ENCODE measurements around the gene CCDC60. TPM values are rescaled to one million over a fixed set of nuclear protein-coding genes. Genes with fewer than 3 reads are reported as not detected.

Gene CCDC60
- total RNA-seq, 5 donors from 2014 or later (not counting 1 experiment from before 2014, with no cell fraction given) = not detected

DNA sequence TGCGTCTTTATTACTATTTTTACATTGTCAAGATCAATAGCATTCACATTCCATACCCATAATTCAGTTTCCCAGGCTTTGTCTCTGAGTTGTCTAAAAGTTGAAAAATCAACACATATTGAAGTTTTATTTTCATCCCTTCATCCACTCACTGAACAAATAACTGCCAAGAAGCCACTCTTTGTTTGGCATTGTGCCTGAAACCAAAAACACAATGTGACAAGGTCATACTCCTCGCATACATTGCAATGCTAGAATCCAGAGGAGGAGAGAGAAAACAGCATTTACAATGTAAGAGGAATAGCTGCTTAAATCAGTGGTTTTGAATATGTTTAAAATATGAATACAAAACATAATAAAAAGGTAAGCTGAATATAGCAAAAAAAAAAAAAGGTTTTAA lies 71.8 kb downstream of the CCDC60 start:
- Mint-ChIP-seq H3K9me3 (peaks cover 0 to 3% (median 0%) of the 10 kb centered on the region in 3 donors), H3K27ac (no peak overlapping the region), H3K4me3 (no peak overlapping the region), H3K4me1 (no peaks in the 10 kb centered on the region), H3K36me3 (no peaks in the 10 kb centered on the region), H3K27me3 (peaks cover 8 to 9% of the 10 kb centered on the region in 2 donors)
- no peak for ATAC-seq (replicated peaks in 1 of 4)
- Histone ChIP-seq H3K36me3 (ENCODE audit: control insufficient read depth in 2 of 2, extremely low read depth in 1 of 2, insufficient read depth in 1 of 2, low read length in 1 of 2) (no peaks in the 10 kb centered on the region), H3K4me1 (ENCODE audit: control insufficient read depth in 1 of 2, extremely low read depth in 1 of 2, insufficient read depth in 2 of 2, low read length in 2 of 2) (no peaks in the 10 kb centered on the region), H3K4me3 (ENCODE audit: control insufficient read depth in 1 of 2, extremely low read depth in 1 of 2, low read length in 1 of 2) (no peak overlapping the region), H3K9me3 (no peaks in the 10 kb centered on the region), H3K27ac (ENCODE audit: low read length) (no peak overlapping the region), H3K27me3 (replicated peaks in 1 of 2; ENCODE audit: control insufficient read depth in 2 of 2, extremely low read depth in 1 of 2, insufficient read depth in 2 of 2, low read length in 1 of 2) (peaks cover 0 to 4% of the 10 kb centered on the region in 2 experiments)
- DNase-seq = no peak
- CTCF ChIA-PET = interaction anchor here in 1 of 2 donors (0.5 kb wide), 1 partner anchor 1148 kb away, joined by 3 read pairs; no protein-coding TSS in a partner anchor
- POLR2A ChIA-PET = no interaction called here
- no CpG with 5 or more reads among the region's 2 CpGs for WGBS (ENCODE audit: insufficient coverage)

DNA sequence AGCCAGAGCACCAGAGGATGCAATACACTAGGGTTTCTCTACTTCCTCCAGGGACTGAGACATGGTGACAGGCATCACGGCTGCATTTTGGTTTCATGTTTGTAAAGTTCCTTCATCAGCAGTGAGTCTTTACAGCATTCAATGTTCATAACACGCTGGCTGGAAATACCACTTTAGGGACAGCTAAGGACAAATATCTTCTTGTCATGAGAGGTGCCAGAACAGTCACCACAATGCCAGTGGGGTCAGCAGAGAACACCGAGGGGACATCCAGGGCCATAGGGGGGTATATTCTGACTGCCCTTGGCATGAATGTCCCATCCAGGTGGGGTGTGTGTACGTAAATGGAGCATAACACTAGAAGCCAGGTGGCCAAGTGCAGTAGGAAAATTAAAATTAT lies 72.3 kb downstream of the CCDC60 start:
- DNase-seq (no peak), ATAC-seq (replicated peaks in 1 of 4) (no peak)
- H3K27me3 ChIP-seq (replicated peaks in 1 of 2; ENCODE audit: control insufficient read depth in 2 of 2, extremely low read depth in 1 of 2, insufficient read depth in 2 of 2, low read length in 1 of 2) = peaks cover 0 to 4% of the 10 kb centered on the region in 2 experiments
- no peaks in the 10 kb centered on the region for H3K36me3 ChIP-seq (ENCODE audit: control insufficient read depth in 2 of 2, extremely low read depth in 1 of 2, insufficient read depth in 1 of 2, low read length in 1 of 2)
- no peak overlapping the region for H3K27ac ChIP-seq (ENCODE audit: low read length)
- CTCF ChIA-PET = interaction anchor here in 1 of 2 donors (0.5 kb wide), 1 partner anchor 1148 kb away, joined by 3 read pairs; no protein-coding TSS in a partner anchor
- POLR2A ChIA-PET = no interaction called here
- Mint-ChIP-seq H3K4me3 (no peak overlapping the region), H3K36me3 (no peaks in the 10 kb centered on the region), H3K27me3 (peaks cover 8 to 9% of the 10 kb centered on the region in 2 donors), H3K9me3 (no peaks in the 10 kb centered on the region), H3K4me1 (no peaks in the 10 kb centered on the region), H3K27ac (no peak overlapping the region)
- no peaks in the 10 kb centered on the region for H3K4me1 ChIP-seq (ENCODE audit: control insufficient read depth in 1 of 2, extremely low read depth in 1 of 2, insufficient read depth in 2 of 2, low read length in 2 of 2)
- no peaks in the 10 kb centered on the region for H3K9me3 ChIP-seq
- 62% methylated on average over 2 of the region's 4 CpGs for WGBS (ENCODE audit: insufficient coverage)
- H3K4me3 ChIP-seq (ENCODE audit: control insufficient read depth in 1 of 2, extremely low read depth in 1 of 2, low read length in 1 of 2) = no peak overlapping the region

DNA sequence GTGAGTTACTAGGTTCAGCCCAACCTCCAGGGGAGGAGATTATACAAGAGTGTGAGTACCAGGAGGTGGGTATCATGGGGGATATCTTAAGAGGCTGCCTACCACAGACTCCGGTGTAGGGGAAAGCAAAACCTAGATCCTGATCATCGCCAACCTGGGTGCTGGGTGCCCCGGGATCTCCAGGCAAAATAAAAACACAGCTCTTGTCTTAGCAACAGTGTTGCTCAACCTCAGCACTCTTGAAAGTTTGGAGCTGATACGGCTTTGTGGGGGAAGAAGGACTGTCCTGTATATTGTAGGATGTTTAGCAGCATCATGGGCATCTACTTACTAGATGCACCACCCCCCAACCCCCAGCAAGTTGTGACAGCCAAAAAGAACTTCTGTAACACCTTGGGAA lies 74.5 kb downstream of the CCDC60 start:
- Histone ChIP-seq H3K9me3 (no peaks in the 10 kb centered on the region), H3K27me3 (replicated peaks in 1 of 2; ENCODE audit: control insufficient read depth in 2 of 2, extremely low read depth in 1 of 2, insufficient read depth in 2 of 2, low read length in 1 of 2) (peaks cover 0 to 8% of the 10 kb centered on the region in 2 experiments), H3K36me3 (ENCODE audit: control insufficient read depth in 2 of 2, extremely low read depth in 1 of 2, insufficient read depth in 1 of 2, low read length in 1 of 2) (no peaks in the 10 kb centered on the region), H3K4me3 (ENCODE audit: control insufficient read depth in 1 of 2, extremely low read depth in 1 of 2, low read length in 1 of 2) (no peak overlapping the region), H3K4me1 (ENCODE audit: control insufficient read depth in 1 of 2, extremely low read depth in 1 of 2, insufficient read depth in 2 of 2, low read length in 2 of 2) (no peaks in the 10 kb centered on the region), H3K27ac (ENCODE audit: low read length) (no peak overlapping the region)
- POLR2A ChIA-PET = no interaction called here
- CTCF ChIA-PET = no interaction called here
- no peak overlapping the region for H3K27ac Mint-ChIP-seq
- DNase-seq (no peak), ATAC-seq (replicated peaks in 1 of 4) (no peak)
- no peaks in the 10 kb centered on the region for H3K9me3 Mint-ChIP-seq
- peaks cover 4 to 17% of the 10 kb centered on the region in 2 donors for H3K27me3 Mint-ChIP-seq
- peaks cover 0 to 1% (median 0%) of the 10 kb centered on the region in 3 donors for H3K4me1 Mint-ChIP-seq
- WGBS (ENCODE audit: insufficient coverage) = 100% methylated on average over 1 of the region's 4 CpGs
- no peak overlapping the region for H3K4me3 Mint-ChIP-seq
- no peaks in the 10 kb centered on the region for H3K36me3 Mint-ChIP-seq

DNA sequence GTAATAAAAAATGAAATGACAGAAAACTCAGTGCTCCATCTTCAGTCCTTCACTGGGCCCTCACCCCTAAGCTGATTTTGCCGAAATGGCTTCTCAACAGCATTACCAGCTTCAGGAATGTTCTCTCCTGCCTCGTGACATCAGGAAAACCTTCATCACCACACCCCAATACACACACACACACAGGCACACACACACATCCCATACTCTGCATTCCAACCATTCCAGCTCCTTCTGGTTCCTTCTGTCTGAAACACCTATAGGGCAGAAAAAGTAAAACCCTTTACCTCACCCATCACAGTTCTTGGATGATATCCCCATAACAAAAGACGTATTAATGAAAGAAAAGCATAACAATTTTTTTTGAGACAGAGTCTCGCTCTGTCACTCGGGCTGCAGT lies 75.9 kb downstream of the CCDC60 start:
- Histone ChIP-seq H3K9me3 (no peaks in the 10 kb centered on the region), H3K4me1 (ENCODE audit: control insufficient read depth in 1 of 2, extremely low read depth in 1 of 2, insufficient read depth in 2 of 2, low read length in 2 of 2) (no peaks in the 10 kb centered on the region), H3K27ac (ENCODE audit: low read length) (no peak overlapping the region), H3K4me3 (ENCODE audit: control insufficient read depth in 1 of 2, extremely low read depth in 1 of 2, low read length in 1 of 2) (no peak overlapping the region), H3K36me3 (ENCODE audit: control insufficient read depth in 2 of 2, extremely low read depth in 1 of 2, insufficient read depth in 1 of 2, low read length in 1 of 2) (no peaks in the 10 kb centered on the region), H3K27me3 (replicated peaks in 1 of 2; ENCODE audit: control insufficient read depth in 2 of 2, extremely low read depth in 1 of 2, insufficient read depth in 2 of 2, low read length in 1 of 2) (peaks cover 0 to 12% of the 10 kb centered on the region in 2 experiments)
- 77% methylated on average over 5 of the region's 5 CpGs for WGBS (ENCODE audit: insufficient coverage)
- Mint-ChIP-seq H3K36me3 (no peaks in the 10 kb centered on the region), H3K4me3 (no peak overlapping the region), H3K4me1 (peaks cover 0 to 1% (median 0%) of the 10 kb centered on the region in 3 donors), H3K27me3 (peaks cover 7 to 23% of the 10 kb centered on the region in 2 donors), H3K9me3 (no peaks in the 10 kb centered on the region), H3K27ac (no peak overlapping the region)
- ATAC-seq (replicated peaks in 1 of 4) (no peak), DNase-seq (no peak)
- ChIA-PET CTCF (no interaction called here), POLR2A (no interaction called here)

DNA sequence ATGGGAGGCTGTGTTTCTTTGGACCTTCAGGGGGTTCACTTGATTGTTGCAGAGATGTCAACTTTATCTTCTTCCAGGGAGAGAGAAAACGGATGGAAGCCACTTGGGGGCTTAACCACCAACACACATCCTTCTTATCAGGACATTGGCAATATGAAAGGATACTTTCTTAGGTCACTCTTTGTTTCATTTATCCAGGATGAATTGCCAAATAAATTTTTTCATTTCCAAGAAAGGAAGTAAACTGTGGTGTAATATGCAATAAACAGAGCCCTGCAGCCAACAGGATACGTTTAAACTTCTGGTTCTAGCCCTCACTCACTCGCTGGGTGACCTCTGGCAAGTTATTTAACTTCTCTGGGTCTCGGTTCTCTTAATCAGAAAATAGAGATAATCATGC lies 77.8 kb downstream of the CCDC60 start:
- no CpG with 5 or more reads among the region's 4 CpGs for WGBS (ENCODE audit: insufficient coverage)
- H3K27ac ChIP-seq (ENCODE audit: low read length) = no peak overlapping the region
- no peaks in the 10 kb centered on the region for H3K4me1 ChIP-seq (ENCODE audit: control insufficient read depth in 1 of 2, extremely low read depth in 1 of 2, insufficient read depth in 2 of 2, low read length in 2 of 2)
- ATAC-seq (replicated peaks in 1 of 4) = no peak
- no peak for DNase-seq
- H3K4me3 ChIP-seq (ENCODE audit: control insufficient read depth in 1 of 2, extremely low read depth in 1 of 2, low read length in 1 of 2) = no peak overlapping the region
- Mint-ChIP-seq H3K4me1 (peaks cover 0 to 1% (median 0%) of the 10 kb centered on the region in 3 donors), H3K27me3 (peaks cover 10 to 24% of the 10 kb centered on the region in 2 donors), H3K27ac (no peak overlapping the region), H3K4me3 (no peak overlapping the region), H3K9me3 (no peaks in the 10 kb centered on the region), H3K36me3 (no peaks in the 10 kb centered on the region)
- ChIA-PET CTCF (no interaction called here), POLR2A (no interaction called here)
- no peaks in the 10 kb centered on the region for H3K9me3 ChIP-seq
- peaks cover 0 to 13% of the 10 kb centered on the region in 2 experiments for H3K27me3 ChIP-seq (replicated peaks in 1 of 2; ENCODE audit: control insufficient read depth in 2 of 2, extremely low read depth in 1 of 2, insufficient read depth in 2 of 2, low read length in 1 of 2)
- H3K36me3 ChIP-seq (ENCODE audit: control insufficient read depth in 2 of 2, extremely low read depth in 1 of 2, insufficient read depth in 1 of 2, low read length in 1 of 2) = no peaks in the 10 kb centered on the region

DNA sequence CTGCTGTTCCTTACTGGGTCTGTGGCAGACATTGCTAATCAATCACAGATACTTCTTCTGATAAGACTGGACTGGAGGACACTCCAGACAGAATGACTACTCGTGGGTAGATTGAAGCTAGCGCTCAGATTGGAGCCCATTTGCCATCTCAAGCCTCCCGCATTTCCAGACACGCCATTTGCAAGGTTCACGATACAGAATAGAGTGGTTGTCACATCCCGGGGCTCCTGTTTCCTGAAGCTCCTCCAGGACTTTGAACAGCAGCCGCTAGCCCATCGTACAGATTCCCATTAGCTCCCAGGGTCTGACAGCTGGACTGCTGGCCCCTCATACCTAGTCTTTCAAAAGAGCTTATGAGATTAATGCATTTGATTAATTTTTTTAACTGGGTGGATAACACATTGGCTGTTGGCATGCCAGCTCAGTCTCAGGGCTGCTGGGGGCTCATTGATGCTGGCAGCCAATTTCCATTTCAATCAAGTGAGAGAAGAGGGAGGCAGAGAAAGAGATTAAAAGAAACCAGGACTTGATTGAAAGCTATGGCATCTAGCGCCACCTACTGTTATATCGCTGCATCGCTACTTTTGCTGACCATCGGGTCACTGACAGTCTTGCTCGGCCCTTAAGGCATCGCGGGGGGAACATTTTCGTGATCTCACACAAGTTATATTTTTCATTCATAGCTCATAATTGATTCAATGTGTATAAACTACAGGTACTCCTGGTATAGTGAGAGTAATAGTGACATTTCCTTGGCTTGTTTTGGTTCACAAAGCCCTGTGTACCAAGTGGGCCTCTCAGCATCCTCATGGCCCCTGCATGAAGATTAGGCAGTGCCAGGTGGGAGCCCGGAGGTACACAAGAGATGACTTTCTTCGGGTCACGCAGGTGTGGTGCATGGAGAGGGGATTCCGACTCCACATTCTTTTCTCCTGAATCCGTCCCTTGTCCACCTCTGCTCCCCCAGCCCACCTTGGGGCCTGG lies 78.6 kb downstream of the CCDC60 start:
- WGBS (ENCODE audit: insufficient coverage) = 23% methylated on average over 10 of the region's 21 CpGs

More for the DNA sequence above, 78.6 kb downstream of the CCDC60 start:
- H3K9me3 Mint-ChIP-seq = no peaks in the 10 kb centered on the region
- ATAC-seq (replicated peaks in 1 of 4) (no peak), DNase-seq (peak in 2 of 35 experiments; percentile 1 to 29)
- H3K4me1 Mint-ChIP-seq = peaks cover 0 to 1% (median 0%) of the 10 kb centered on the region in 3 donors
- peaks cover 15 to 24% of the 10 kb centered on the region in 2 donors for H3K27me3 Mint-ChIP-seq
- ChIA-PET CTCF (interaction anchor here in 1 of 2 donors (0.9 kb wide), 1 partner anchor 28 kb away, joined by 3 read pairs; no protein-coding TSS in a partner anchor), POLR2A (no interaction called here)
- no peak overlapping the region for H3K4me3 Mint-ChIP-seq
- Histone ChIP-seq H3K27ac (ENCODE audit: low read length) (no peak overlapping the region), H3K4me1 (ENCODE audit: control insufficient read depth in 1 of 2, extremely low read depth in 1 of 2, insufficient read depth in 2 of 2, low read length in 2 of 2) (no peaks in the 10 kb centered on the region), H3K36me3 (ENCODE audit: control insufficient read depth in 2 of 2, extremely low read depth in 1 of 2, insufficient read depth in 1 of 2, low read length in 1 of 2) (no peaks in the 10 kb centered on the region), H3K27me3 (replicated peaks in 1 of 2; ENCODE audit: control insufficient read depth in 2 of 2, extremely low read depth in 1 of 2, insufficient read depth in 2 of 2, low read length in 1 of 2) (peaks cover 0 to 13% of the 10 kb centered on the region in 2 experiments), H3K9me3 (no peaks in the 10 kb centered on the region), H3K4me3 (ENCODE audit: control insufficient read depth in 1 of 2, extremely low read depth in 1 of 2, low read length in 1 of 2) (no peak overlapping the region)
- no peaks in the 10 kb centered on the region for H3K36me3 Mint-ChIP-seq
- H3K27ac Mint-ChIP-seq = no peak overlapping the region
